GM19240 (cell line): ENCODE data around the gene COMMD1.
A peak's percentile ranks its signal among the peaks of the same experiment; 100 is the strongest.
"Not testable (repeated sequence)": the region's sequence is repeated elsewhere in the genome, so short reads cannot be mapped to it uniquely, and the experiment has no call there.

Source experiments
- DNase-seq: peaks from one replicate; pipeline ENCODE4 v3.0.0; 2011; ENCODE audit warnings: low spot score; ENCODE audit not compliant: insufficient read length

COMMD1 gene

GRCh38 chr2:61905372-61906185, at the start of gene COMMD1:
Gene COMMD1, plus strand, starts transcription at chr2:61905674. Its CDS starts 5 bp downstream, at chr2:61905679.
- DNase-seq: peak; percentile 51

- DNase-seq: no peak
Observed at GRCh38 chr2:61857224-61857623, 48.2 kb upstream of the COMMD1 start.

GRCh38 chr2:61862085-61862484, 43.4 kb upstream of the COMMD1 start:
- no peak for DNase-seq

GRCh38 chr2:61866482-61867089, 38.9 kb upstream of the COMMD1 start:
- DNase-seq: not testable (repeated sequence)

DNA sequence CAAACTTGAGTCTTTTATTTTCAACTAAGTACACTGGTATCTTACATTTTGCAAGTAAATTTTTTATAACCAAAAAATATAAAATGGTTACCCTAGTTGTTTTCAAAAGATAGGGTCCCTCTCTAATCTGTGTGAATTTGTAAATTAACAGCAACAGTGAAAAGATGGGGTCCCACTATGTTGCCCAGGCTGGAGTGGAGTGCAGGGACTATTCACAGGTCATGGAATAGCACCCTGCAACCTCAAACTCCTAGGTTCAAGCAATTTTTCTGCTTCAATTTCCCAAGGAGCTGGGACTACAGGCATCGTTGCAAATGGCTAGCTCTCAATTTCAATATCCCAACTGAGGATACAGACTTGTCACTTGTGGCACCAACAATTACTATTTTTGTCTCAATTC, 29.1 kb upstream of the COMMD1 start:
- no peak for DNase-seq

- no peak for DNase-seq
Observed at GRCh38 chr2:61877571-61878245, 27.8 kb upstream of the COMMD1 start.

DNA sequence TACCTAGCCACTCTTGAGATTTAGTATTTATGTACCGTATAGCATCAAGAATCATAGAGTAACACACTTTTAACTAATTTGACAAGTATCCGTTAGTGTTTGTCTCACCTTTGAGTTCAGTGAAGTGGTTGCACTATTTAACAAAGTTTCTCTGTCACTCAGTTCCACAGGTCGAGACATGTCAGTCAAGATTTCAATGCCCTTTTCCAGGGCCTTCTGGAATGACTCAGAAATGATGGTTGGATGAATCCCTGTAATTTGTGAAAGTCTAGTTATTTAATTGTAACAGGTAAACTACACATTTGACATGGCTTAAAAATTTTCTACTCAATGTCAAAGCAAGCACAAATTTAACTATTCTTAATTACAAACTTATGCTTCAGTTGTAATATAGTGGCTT, 26.7 kb upstream of the COMMD1 start:
- no peak for DNase-seq

GRCh38 chr2:61879351-61879750, 26.1 kb upstream of the COMMD1 start:
- not testable (repeated sequence) for DNase-seq

DNA sequence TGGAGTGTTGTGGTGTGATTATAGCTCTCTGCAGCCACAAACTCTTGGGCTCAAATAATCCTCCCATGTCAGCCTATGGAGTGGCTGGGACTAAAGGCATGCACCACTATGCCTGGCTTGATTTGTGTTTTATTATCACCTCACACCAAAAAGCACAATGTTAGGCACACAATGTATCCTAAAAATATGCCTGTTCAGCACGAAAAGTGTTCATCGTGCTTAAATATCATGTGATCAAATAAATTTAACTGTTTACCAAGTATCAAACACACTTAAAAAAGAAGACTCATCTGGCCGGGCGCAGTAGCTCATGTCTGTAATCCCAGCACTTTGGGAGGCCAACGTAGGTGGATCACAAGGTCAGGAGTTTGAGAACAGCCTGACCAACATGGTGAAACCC, 22.6 kb upstream of the COMMD1 start:
- DNase-seq: no peak

DNA sequence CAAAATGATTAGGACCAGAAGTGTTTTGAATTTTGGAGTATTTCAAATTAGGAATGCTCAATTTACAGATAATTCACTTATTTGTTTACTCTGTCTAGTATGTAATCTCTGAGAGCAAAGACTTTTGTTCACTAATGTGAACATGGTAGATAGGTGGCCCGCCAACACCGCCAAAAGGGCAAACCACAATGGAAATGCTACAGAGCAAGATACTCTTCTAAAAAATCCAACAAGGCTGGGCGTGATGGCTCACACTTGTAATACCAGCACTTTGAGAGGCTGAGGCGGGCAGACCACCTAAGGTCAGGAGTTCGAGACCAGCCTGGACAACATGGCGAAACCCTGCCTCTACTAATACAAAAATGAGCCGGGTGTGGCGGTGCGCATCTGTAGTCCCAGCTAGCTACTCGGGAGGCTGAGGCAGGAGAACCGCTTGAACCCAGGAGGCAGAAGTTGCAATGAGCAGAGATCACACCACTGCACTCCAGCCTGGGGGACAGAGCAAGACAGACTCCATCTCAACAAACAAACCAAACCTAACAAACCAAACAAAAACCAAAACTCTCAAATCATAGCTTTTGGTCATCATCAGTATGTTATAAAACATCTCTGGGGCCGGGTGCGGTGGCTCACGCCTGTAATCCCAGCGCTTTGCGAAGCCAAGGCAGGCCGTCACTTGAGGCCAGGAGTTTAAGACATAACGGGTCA, 19.4 kb upstream of the COMMD1 start:
- no peak for DNase-seq

DNA sequence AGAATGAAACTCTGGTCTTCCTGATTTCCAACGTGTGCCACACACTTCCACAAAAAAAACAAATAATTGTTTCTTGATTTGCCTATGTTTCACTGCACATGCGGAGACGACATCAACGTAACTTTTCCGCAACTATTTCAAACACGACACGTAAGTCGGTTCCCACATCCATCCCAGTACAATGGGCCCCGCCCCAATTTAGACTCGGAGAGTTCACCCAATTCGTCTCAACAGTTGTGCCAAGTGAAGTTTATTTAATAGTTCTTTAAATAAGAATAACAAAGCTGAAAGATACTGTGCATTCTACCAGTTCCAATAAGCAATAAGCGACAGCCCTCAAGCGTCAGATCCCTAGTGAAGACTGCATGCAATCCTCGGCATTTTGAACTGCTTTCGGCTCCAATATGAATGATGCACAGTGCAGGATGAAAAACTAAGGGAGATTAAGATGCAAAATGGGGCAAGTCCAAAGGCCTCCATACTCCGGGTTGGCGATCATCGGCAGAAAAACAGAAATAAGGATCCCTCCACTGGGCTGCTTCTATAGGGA, 17.7 kb upstream of the COMMD1 start:
- no peak for DNase-seq

GRCh38 chr2:61888267-61889055, 17.0 kb upstream of the COMMD1 start, which contains the start of gene CCT4:
Gene CCT4, minus strand, starts transcription at chr2:61888656. Its CDS starts 149 bp downstream, at chr2:61888507.
- DNase-seq: peak; percentile 35

DNA sequence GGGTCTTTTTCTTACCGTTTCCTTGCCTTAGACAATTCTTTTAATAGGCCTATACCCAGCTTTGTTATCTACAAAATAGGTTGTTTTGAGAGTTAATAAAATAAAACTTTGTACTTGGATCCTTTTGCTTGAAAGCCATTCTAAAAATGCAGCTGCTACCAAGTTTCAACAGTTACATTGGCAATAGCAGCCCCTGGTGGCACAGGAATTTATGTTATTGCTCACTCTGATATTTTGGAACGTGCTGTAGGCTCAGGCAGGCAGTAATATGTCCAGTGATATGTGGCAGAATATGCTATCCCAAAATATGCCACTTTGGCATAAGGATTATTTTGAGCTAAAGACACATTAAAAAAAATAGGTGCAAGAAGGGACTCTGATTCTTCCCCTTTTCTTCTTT, 6.7 kb upstream of the COMMD1 start:
- DNase-seq: no peak

GRCh38 chr2:61900281-61900680, 5.2 kb upstream of the COMMD1 start:
- no peak for DNase-seq

DNA sequence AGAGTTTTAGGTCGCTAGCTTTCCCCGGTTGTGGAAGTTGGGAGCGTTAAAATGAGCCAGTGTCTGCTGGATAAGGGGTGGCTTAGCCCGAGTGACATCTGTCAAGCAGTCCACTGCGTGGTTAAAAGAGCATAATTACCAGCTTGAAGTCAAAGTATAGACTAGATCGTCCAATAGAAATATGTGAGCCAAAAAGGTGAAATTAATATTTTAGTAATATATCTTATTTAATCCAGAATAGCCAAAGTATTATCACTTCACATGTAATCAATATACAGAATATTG, 654 bp downstream of the COMMD1 start:
- no peak for DNase-seq

GRCh38 chr2:61909116-61909515, 3.6 kb downstream of the COMMD1 start:
- DNase-seq: no peak

DNA sequence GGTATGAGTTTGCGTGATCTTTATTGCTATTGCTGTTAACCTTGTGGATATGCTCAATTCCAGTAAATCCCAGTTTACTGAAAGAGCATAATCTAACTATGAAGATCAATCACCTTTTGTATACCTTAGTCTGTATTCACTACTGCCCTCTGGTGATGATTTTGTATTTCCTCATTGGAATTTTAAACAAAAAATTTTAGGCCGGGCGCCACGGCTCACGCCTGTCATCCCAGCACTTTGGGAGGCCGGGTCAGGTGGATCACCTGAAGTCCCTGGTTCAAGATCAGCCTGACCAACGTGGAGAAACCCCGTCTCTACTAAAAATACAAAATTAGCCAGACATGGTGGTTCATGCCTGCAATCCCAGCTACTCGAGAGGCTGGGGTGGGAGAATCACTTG, 5.1 kb downstream of the COMMD1 start:
- no peak for DNase-seq

DNA sequence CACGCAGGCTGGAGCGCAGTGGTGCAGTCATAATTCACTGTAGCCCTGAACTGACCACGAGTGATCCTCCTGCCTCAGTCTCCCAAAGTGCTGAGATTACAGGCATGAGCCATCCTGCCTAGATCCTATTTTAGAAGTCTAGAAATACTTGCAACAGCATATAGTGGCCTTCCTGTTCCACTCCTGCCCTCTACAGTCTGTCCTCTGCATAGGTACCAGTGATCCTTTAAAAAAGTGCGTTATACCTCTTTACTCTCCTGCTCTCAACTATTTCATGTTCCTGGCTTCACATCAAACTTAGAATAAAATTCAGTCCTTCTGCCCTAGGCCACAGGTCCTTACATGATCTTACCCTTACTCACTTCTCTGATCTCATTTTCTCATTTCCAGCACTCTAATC, 6.0 kb downstream of the COMMD1 start:
- DNase-seq: no peak

DNA sequence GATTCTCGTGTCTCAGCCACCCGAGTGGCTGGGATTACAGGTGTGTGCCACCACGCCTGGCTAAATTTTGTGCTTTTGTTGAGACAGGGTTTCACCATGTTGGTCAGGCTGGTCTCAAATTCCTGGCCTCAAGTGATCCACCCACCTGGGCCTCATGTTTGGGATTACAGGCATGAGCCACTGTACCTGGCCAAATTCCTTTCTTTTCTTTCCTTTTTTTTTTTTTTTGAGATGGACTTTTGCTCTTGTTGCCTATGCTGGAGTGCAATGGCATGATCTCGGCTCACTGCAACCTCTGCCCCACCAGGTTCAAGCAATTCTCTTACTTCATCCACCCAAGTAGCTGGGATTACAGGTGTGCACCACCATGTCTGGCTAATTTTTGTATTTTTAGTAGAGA, 9.3 kb downstream of the COMMD1 start:
- DNase-seq: not testable (repeated sequence)

- DNase-seq: no peak
Observed at GRCh38 chr2:61920548-61920947, 15.1 kb downstream of the COMMD1 start.

GRCh38 chr2:61922714-61923113, 17.2 kb downstream of the COMMD1 start:
- no peak for DNase-seq
